H1 (cell line): Measurements from ENCODE around the gene AUH. TPM values are rescaled to one million over a fixed set of nuclear protein-coding genes. Genes with fewer than 3 reads are reported as not detected.

Experiments used
- CTCF ChIA-PET: fragments of 300-600 bp; sonication (Branson Sonifier 250); formaldehyde crosslinking; loops from one replicate; lab custom pipeline; 2021; ENCODE audit not compliant: partially characterized antibody; lab: Charles Lee
- POLR2A ChIA-PET: fragments of 300-600 bp; sonication (Branson Sonifier 250); formaldehyde crosslinking; loops from one replicate; lab custom pipeline; 2021; ENCODE audit warnings: inconsistent platforms; ENCODE audit not compliant: partially characterized antibody; lab: Charles Lee
- DNase-seq, 2 experiments: peaks; one replicate each; pipeline versions ENCODE4 v3.0.0 to v3.0.0-alpha.2; 2010 to 2022; ENCODE audit warnings: low spot score in 2 of 2, low read depth in 1 of 2, mixed read lengths in 1 of 2
- FAIRE-seq: peaks from 2 replicates; lab custom pipeline; 2011; peaks lifted over from hg19 to GRCh38; lab: Jason Lieb, UNC
- H2AFZ ChIP-seq: 2 replicates; pipeline ENCODE4 v1.8.1; 2012; ENCODE audit warnings: low read length, inconsistent platforms
- H2AK5ac ChIP-seq: 2 replicates; pipeline ENCODE4 v1.6.1; 2013; ENCODE audit warnings: low read depth, low read length
- H2BK120ac ChIP-seq: replicated peaks from 2 replicates; pipeline ENCODE3; 2013; ENCODE audit warnings: low read depth, low read length, inconsistent platforms
- H2BK12ac ChIP-seq: 2 replicates; pipeline ENCODE4 v1.6.1; 2013; ENCODE audit warnings: low read depth, low read length
- H2BK15ac ChIP-seq: 2 replicates; pipeline ENCODE4 v1.6.1; 2013; ENCODE audit warnings: low read length
- H2BK20ac ChIP-seq: 2 replicates; pipeline ENCODE4 v1.6.1; 2013; ENCODE audit warnings: low read length
- H2BK5ac ChIP-seq: 2 replicates; pipeline ENCODE4 v1.6.1; 2013; ENCODE audit warnings: low read depth, low read length
- H3K14ac ChIP-seq: 2 replicates; pipeline ENCODE4 v1.6.1; 2013; ENCODE audit warnings: inconsistent platforms; ENCODE audit not compliant: insufficient read length
- H3K18ac ChIP-seq: 2 replicates; pipeline ENCODE4 v1.6.1; 2013; ENCODE audit warnings: low read length; ENCODE audit errors: extremely low read depth
- H3K23ac ChIP-seq: 2 replicates; pipeline ENCODE4 v1.6.1; 2013; ENCODE audit warnings: inconsistent platforms; ENCODE audit not compliant: insufficient read length
- H3K23me2 ChIP-seq: 2 replicates; pipeline ENCODE4 v1.6.1; 2013; ENCODE audit warnings: low read depth, low read length
- H3K27ac ChIP-seq: 2 replicates; pipeline ENCODE4 v1.6.1; 2011; ENCODE audit warnings: low read depth, low read length, inconsistent platforms
- H3K27me3 ChIP-seq, 4 experiments: replicated peaks in 1 of 4; 1 replicate in 1 of 4; 2 replicates in 3 of 4; pipeline versions ENCODE4 v1.6.1 to v1.8.1; 2011 to 2013; ENCODE audit warnings: low read length in 3 of 4, mild to moderate bottlenecking in 3 of 4, inconsistent platforms in 2 of 4, mixed read lengths in 2 of 4, moderate library complexity in 1 of 4; ENCODE audit not compliant: control insufficient read depth in 3 of 4, insufficient read depth in 3 of 4; ENCODE audit errors: extremely low read depth in 1 of 4
- H3K36me3 ChIP-seq, 4 experiments: 2 replicates each; pipeline versions ENCODE4 v1.6.1 to v1.8.1; 2011 to 2013; ENCODE audit warnings: mild to moderate bottlenecking in 4 of 4, low read length in 3 of 4, moderate library complexity in 2 of 4, control low read depth in 1 of 4, inconsistent platforms in 1 of 4; ENCODE audit not compliant: insufficient read depth in 4 of 4, control insufficient read depth in 2 of 4
- H3K4ac ChIP-seq: replicated peaks from 2 replicates; pipeline ENCODE3; 2013; ENCODE audit warnings: low read length, low read depth, mixed read lengths, inconsistent platforms; ENCODE audit not compliant: insufficient read length
- H3K4me1 ChIP-seq, 4 experiments: replicated peaks in 1 of 4; 1 replicate in 1 of 4; 2 replicates in 3 of 4; pipeline versions ENCODE4 v1.6.1 to v1.8.1; 2011 to 2013; ENCODE audit warnings: low read length in 3 of 4, inconsistent platforms in 2 of 4, mixed read lengths in 1 of 4; ENCODE audit not compliant: insufficient read depth in 4 of 4, control insufficient read depth in 3 of 4
- H3K4me2 ChIP-seq, 2 experiments: 2 replicates each; pipeline versions ENCODE4 v1.6.1 to v1.8.1; 2011 to 2013; ENCODE audit warnings: low read depth in 2 of 2, low read length in 2 of 2, control low read depth in 1 of 2, inconsistent platforms in 1 of 2, mild to moderate bottlenecking in 1 of 2; ENCODE audit not compliant: insufficient read depth in 1 of 2
- H3K4me3 ChIP-seq, 4 experiments: fragments of 200-600, 300-600 bp in 1 of 4; sonication (generic), shearing (Covaris generic), sonication (Bioruptor Twin) in 1 of 4; 2 replicates each; pipeline versions ENCODE4 v1.5.1 to v1.8.1; 2011 to 2016; ENCODE audit warnings: low read length in 4 of 4, low read depth in 3 of 4, control low read depth in 2 of 4, inconsistent platforms in 2 of 4, mild to moderate bottlenecking in 2 of 4, mixed read lengths in 1 of 4, moderate library complexity in 1 of 4; ENCODE audit not compliant: insufficient read depth in 2 of 4; ENCODE audit errors: extremely low read depth in 1 of 4
- H3K56ac ChIP-seq: replicated peaks from 2 replicates; pipeline ENCODE3; 2013; ENCODE audit warnings: low read depth, mild to moderate bottlenecking, mixed read lengths, low read length, inconsistent platforms; ENCODE audit not compliant: insufficient read length
- H3K79me1 ChIP-seq: 2 replicates; pipeline ENCODE4 v1.6.1; 2013; ENCODE audit warnings: low read depth, low read length, control low read depth
- H3K79me2 ChIP-seq, 2 experiments: 2 replicates each; pipeline versions ENCODE4 v1.6.1 to v1.8.1; 2012 to 2013; ENCODE audit warnings: low read length in 2 of 2, mild to moderate bottlenecking in 2 of 2, inconsistent platforms in 1 of 2; ENCODE audit not compliant: insufficient read depth in 2 of 2, control insufficient read depth in 1 of 2
- H3K9ac ChIP-seq, 4 experiments: replicated peaks in 1 of 4; 1 replicate in 1 of 4; 2 replicates in 3 of 4; pipeline versions ENCODE4 v1.6.1 to v1.8.1; 2011 to 2013; ENCODE audit warnings: low read depth in 3 of 4, low read length in 3 of 4, control low read depth in 2 of 4, mild to moderate bottlenecking in 2 of 4, moderate library complexity in 2 of 4, inconsistent platforms in 1 of 4; ENCODE audit errors: extremely low read depth in 1 of 4
- H3K9me3 ChIP-seq, 2 experiments: 2 replicates each; pipeline versions ENCODE4 v1.6.1 to v1.8.1; 2012 to 2013; ENCODE audit warnings: mild to moderate bottlenecking in 2 of 2, moderate library complexity in 2 of 2, control low read depth in 1 of 2, inconsistent platforms in 1 of 2, low read depth in 1 of 2, low read length in 1 of 2, mixed read lengths in 1 of 2; ENCODE audit not compliant: insufficient read depth in 2 of 2
- H4K20me1 ChIP-seq, 2 experiments: replicated peaks in 1 of 2; 2 replicates each; pipeline versions ENCODE3 to v1.8.1; 2011 to 2013; ENCODE audit warnings: inconsistent platforms in 2 of 2, low read length in 2 of 2, mild to moderate bottlenecking in 1 of 2; ENCODE audit not compliant: insufficient read depth in 2 of 2, control insufficient read depth in 1 of 2
- H4K5ac ChIP-seq: 2 replicates; pipeline ENCODE4 v1.6.1; 2013; ENCODE audit warnings: low read length, low read depth, mixed read lengths, inconsistent platforms; ENCODE audit not compliant: insufficient read length
- H4K8ac ChIP-seq: 2 replicates; pipeline ENCODE4 v1.8.0; 2013; ENCODE audit warnings: mild to moderate bottlenecking, moderate library complexity, low read length, inconsistent platforms; ENCODE audit not compliant: insufficient read depth; ENCODE audit errors: extremely low read depth
- H4K91ac ChIP-seq: replicated peaks from 2 replicates; pipeline ENCODE3; 2013; ENCODE audit warnings: low read length, mixed read lengths, inconsistent platforms; ENCODE audit not compliant: insufficient read length
- CHD1 ChIP-seq: IDR thresholded peaks from 2 replicates; pipeline ENCODE4 v1.6.1; 2012; ENCODE audit warnings: low read depth, low read length, improper control_type of control experiment
- CTCF ChIP-seq, 3 experiments: IDR thresholded peaks; 1 replicate in 2 of 3; 2 replicates in 1 of 3; pipeline versions ENCODE4 v1.5.1 to v1.6.1; 2011; ENCODE audit warnings: low read length in 3 of 3, mild to moderate bottlenecking in 3 of 3, inconsistent platforms in 2 of 3, low read depth in 1 of 3, moderate library complexity in 1 of 3; ENCODE audit not compliant: insufficient read depth in 1 of 3; ENCODE audit errors: control extremely low read depth in 1 of 3
- EZH2 ChIP-seq: fragments of 200-600 bp; sonication (generic); IDR thresholded peaks from 2 replicates; pipeline ENCODE4 v1.7.1; 2012; ENCODE audit warnings: low read depth, mild to moderate bottlenecking, moderate library complexity, low read length, inconsistent platforms; ENCODE audit not compliant: severe bottlenecking
- GTF2F1 ChIP-seq: IDR thresholded peaks from 2 replicates; pipeline ENCODE4 v1.6.1; 2012; ENCODE audit warnings: low read depth, low read length, improper control_type of control experiment, borderline replicate concordance
- HDAC6 ChIP-seq: IDR thresholded peaks from one replicate; pipeline ENCODE4 v1.7.1; 2012; ENCODE audit warnings: low read depth, mild to moderate bottlenecking, inconsistent platforms, low read length, moderate library complexity
- RAD21 ChIP-seq, 2 experiments: IDR thresholded peaks in 1 of 2; conservative IDR thresholded peaks in 1 of 2; 2 replicates each; pipeline ENCODE4 v1.6.1; 2011; ENCODE audit warnings: low read depth in 2 of 2, low read length in 2 of 2, improper control_type of control experiment in 1 of 2, inconsistent platforms in 1 of 2, mild to moderate bottlenecking in 1 of 2, moderate library complexity in 1 of 2
- SRF ChIP-seq: IDR thresholded peaks from 2 replicates; pipeline ENCODE4 v1.6.1; 2011; ENCODE audit warnings: mild to moderate bottlenecking, low read depth, low read length, moderate library complexity
- TAF1 ChIP-seq: IDR thresholded peaks from 2 replicates; pipeline ENCODE4 v1.6.1; 2011; ENCODE audit warnings: mild to moderate bottlenecking, low read depth, low read length
- YY1 ChIP-seq: IDR thresholded peaks from 2 replicates; pipeline ENCODE4 v1.6.1; 2011; ENCODE audit warnings: low read depth, mild to moderate bottlenecking, low read length
- polyA plus RNA-seq, 7 experiments: library from polyadenylated mRNA; depleted of rRNA in 3 of 7; stranded (reverse) in 5 of 7; unstranded in 2 of 7; fragments of >200 nt in 5 of 7; fragments of 200-250 nt in 2 of 7; gene quantifications; 1 replicate in 5 of 7; 2 replicates in 1 of 7; 4 replicates in 1 of 7; pipeline versions ENCODE4 v1.2.1 to v1.2.3, GENCODE V29; 2011 to 2013; ENCODE audit warnings: missing spikeins in 2 of 7, mixed read lengths in 2 of 7
- total RNA-seq: library from RNA; stranded (reverse); fragmentation: NEBNext Ultra II Directional; extraction: Animal tissue kit (Norgen Biotek cat#: 25700); gene quantifications from 2 replicates; pipeline ENCODE4 v1.2.1, GENCODE V29; 2021
- TF ChIP-seq, protein P1 (sequence below): IDR thresholded peaks from 2 replicates; pipeline ENCODE4 v1.6.1; 2011; ENCODE audit warnings: low read length, improper control_type of control experiment

Gene AUH
- total and polyA plus RNA-seq, 2 of the 8 experiments (the other 6 are each of a cell fraction or from before 2014, with no cell fraction given), result 5.8 to 21.9 TPM

DNA sequence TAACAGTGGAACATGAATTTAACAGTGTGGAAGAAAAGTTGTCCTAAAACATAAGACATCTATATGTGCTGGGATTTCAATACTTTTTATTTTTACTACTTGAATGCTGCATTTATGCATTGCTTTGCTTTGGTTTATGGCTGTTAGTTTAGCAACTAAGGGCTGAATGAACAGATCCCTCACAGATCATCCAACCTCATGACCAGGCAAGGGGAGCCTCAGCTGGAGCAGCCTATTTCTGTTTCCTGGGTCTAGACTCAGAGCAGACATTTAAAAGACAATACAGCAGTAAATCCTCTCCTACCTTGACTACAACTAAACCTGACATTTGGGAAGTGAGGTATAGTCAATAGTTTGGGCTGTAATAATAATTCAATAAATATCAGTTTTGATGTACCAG is 163.3 kb downstream of the AUH start:
- Histone ChIP-seq H3K27me3 (peaks cover 2 to 21% (median 19%) of the 10 kb centered on the region in 4 experiments), H2AFZ (no peak overlapping the region), H3K18ac (no peak overlapping the region), H3K79me2 (no peaks in the 10 kb centered on the region), H4K20me1 (no peaks in the 10 kb centered on the region), H3K4ac (no peak overlapping the region), H3K4me2 (no peak overlapping the region), H2AK5ac (no peak overlapping the region), H3K14ac (no peak overlapping the region), H3K9me3 (peaks cover 0 to 7% of the 10 kb centered on the region in 2 experiments; a peak in 2 of 4 replicates), H3K9ac (no peak overlapping the region), H4K91ac (no peak overlapping the region), H2BK12ac (no peak overlapping the region), H2BK15ac (no peak overlapping the region), H3K27ac (no peak overlapping the region), H3K4me1 (peaks cover 0 to 3% (median 0%) of the 10 kb centered on the region in 4 experiments; a peak in 3 of 7 replicates)
- no peak for DNase-seq
- POLR2A ChIA-PET, result no interaction called here
- TF ChIP-seq TAF1 (no peak), SRF (no peak), EZH2 (no peak), YY1 (no peak), CTCF (IDR thresholded peaks at IDR 0.05; ENCODE audit: control extremely low read depth in 1 of 3, insufficient read depth in 1 of 3, low read depth in 1 of 3, low read length in 3 of 3) (no peak), RAD21 (IDR thresholded peaks at IDR 0.05 in 1 of 2, conservative IDR thresholded peaks at IDR 0.05 in 1 of 2; ENCODE audit: low read depth in 2 of 2, low read length in 2 of 2) (no peak), GTF2F1 (no peak), CHD1 (no peak), HDAC6 (no peak)
- TF ChIP-seq, protein P1, sequence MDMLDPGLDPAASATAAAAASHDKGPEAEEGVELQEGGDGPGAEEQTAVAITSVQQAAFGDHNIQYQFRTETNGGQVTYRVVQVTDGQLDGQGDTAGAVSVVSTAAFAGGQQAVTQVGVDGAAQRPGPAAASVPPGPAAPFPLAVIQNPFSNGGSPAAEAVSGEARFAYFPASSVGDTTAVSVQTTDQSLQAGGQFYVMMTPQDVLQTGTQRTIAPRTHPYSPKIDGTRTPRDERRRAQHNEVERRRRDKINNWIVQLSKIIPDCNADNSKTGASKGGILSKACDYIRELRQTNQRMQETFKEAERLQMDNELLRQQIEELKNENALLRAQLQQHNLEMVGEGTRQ, result no peak
- TF ChIP-seq, all 59 proteins: peak for 0
- no peak for FAIRE-seq
- Histone ChIP-seq H3K56ac (no peak overlapping the region), H3K36me3 (no peaks in the 10 kb centered on the region), H4K8ac (no peak overlapping the region), H3K23ac (no peak overlapping the region), H2BK20ac (no peak overlapping the region), H3K23me2 (peaks cover 4% of the 10 kb centered on the region; the same call in 1 of the 2 replicates), H3K79me1 (no peaks in the 10 kb centered on the region), H2BK120ac (no peak overlapping the region), H2BK5ac (no peak overlapping the region), H4K5ac (no peak overlapping the region), H3K4me3 (no peak overlapping the region)
- CTCF ChIA-PET, result interaction anchor here (0.6 to 1.1 kb wide), 2 partner anchors 12 to 505 kb away, joined by 3 to 4 read pairs; no protein-coding TSS in a partner anchor
